Activated naive CD8-positive, alpha-beta T cell treated with anti-CD3 and anti-CD28 coated beads, Interleukin-2, amount 50 U/mL, for 24 hours (primary cell): ENCODE measurements around the gene MRPS35.

Experiments
- ATAC-seq: fragments of 150-1000 bp; cut with Tn5 transposase; one replicate; pipeline ENCODE4 v1.10.0; 2021
- DNase-seq: peaks from one replicate; pipeline ENCODE4 v3.0.0; 2021
- H3K27ac Mint-ChIP-seq: one replicate; pipeline ENCODE4 v1.8.0; 2021; ENCODE audit warnings: mild to moderate bottlenecking, mixed read lengths
- H3K27me3 Mint-ChIP-seq: one replicate; pipeline ENCODE4 v1.8.0; 2021; ENCODE audit warnings: mixed read lengths
- H3K36me3 Mint-ChIP-seq: one replicate; pipeline ENCODE4 v1.8.0; 2021; ENCODE audit warnings: low read depth, mixed read lengths
- H3K4me1 Mint-ChIP-seq: one replicate; pipeline ENCODE4 v1.8.0; 2021; ENCODE audit warnings: mixed read lengths
- H3K4me3 Mint-ChIP-seq: one replicate; pipeline ENCODE4 v1.8.0; 2021; ENCODE audit warnings: mild to moderate bottlenecking, moderate library complexity, mixed read lengths
- H3K9me3 Mint-ChIP-seq: one replicate; pipeline ENCODE4 v1.8.0; 2021; ENCODE audit warnings: mixed read lengths

The MRPS35 gene

GRCh38 chr12:27777141-27777540, 66.5 kb downstream of the MRPS35 start:
- peaks cover 12% of the 10 kb centered on the region for H3K36me3 Mint-ChIP-seq
- no peak for DNase-seq

GRCh38 chr12:27778206-27778605, 67.6 kb downstream of the MRPS35 start:
- Mint-ChIP-seq H3K36me3 (peaks cover 20% of the 10 kb centered on the region), H3K4me3 (no peak overlapping the region), H3K9me3 (no peaks in the 10 kb centered on the region), H3K27me3 (peaks cover 2% of the 10 kb centered on the region), H3K4me1 (peaks cover 25% of the 10 kb centered on the region), H3K27ac (no peak overlapping the region)
- DNase-seq (no peak), ATAC-seq (no peak)

More at GRCh38 chr12:27777141-27777540, 66.5 kb downstream of the MRPS35 start:
- Mint-ChIP-seq H3K4me1 (peaks cover 19% of the 10 kb centered on the region), H3K9me3 (no peaks in the 10 kb centered on the region), H3K4me3 (no peak overlapping the region), H3K27ac (no peak overlapping the region), H3K27me3 (peaks cover 2% of the 10 kb centered on the region)
- ATAC-seq: no peak

- Mint-ChIP-seq H3K36me3 (peaks cover 23% of the 10 kb centered on the region), H3K9me3 (no peaks in the 10 kb centered on the region), H3K4me3 (peak overlapping the region; percentile 81), H3K27me3 (peaks cover 2% of the 10 kb centered on the region), H3K27ac (peak overlapping the region; percentile 81), H3K4me1 (peaks cover 29% of the 10 kb centered on the region)
- ATAC-seq: no peak
- DNase-seq: peak; percentile 24
Measured at GRCh38 chr12:27779416-27779919, 68.8 kb downstream of the MRPS35 start.

- peak; percentile 80 for ATAC-seq
- Mint-ChIP-seq H3K9me3 (no peaks in the 10 kb centered on the region), H3K27ac (peak within 1 kb of the TSS; percentile 81), H3K4me3 (peak within 1 kb of the TSS; percentile 81), H3K27me3 (peaks cover 2% of the 10 kb centered on the region), H3K4me1 (peaks cover 34% of the 10 kb centered on the region), H3K36me3 (peaks cover 28% of the 10 kb centered on the region)
- DNase-seq: peak; percentile 67
Measured at GRCh38 chr12:27779920-27780611, 69.4 kb downstream of the MRPS35 start, which contains the start of the genes KLHL42 and MANSC4. KLHL42 (plus strand) TSS chr12:27780233; CDS start chr12:27780331, 98 bp downstream. MANSC4 (minus strand) TSS chr12:27780236; CDS start chr12:27771276, 8,960 bp downstream.

GRCh38 chr12:27780612-27781408, 70.2 kb downstream of the MRPS35 start:
- no peaks in the 10 kb centered on the region for H3K9me3 Mint-ChIP-seq
- ATAC-seq (peak; percentile 34), DNase-seq (peak; percentile 33)
- H3K4me1 Mint-ChIP-seq: peaks cover 37% of the 10 kb centered on the region
- peak overlapping the region; percentile 55 for H3K27ac Mint-ChIP-seq
- H3K4me3 Mint-ChIP-seq: peak overlapping the region; percentile 80
- peaks cover 2% of the 10 kb centered on the region for H3K27me3 Mint-ChIP-seq
- H3K36me3 Mint-ChIP-seq: peaks cover 30% of the 10 kb centered on the region

- Mint-ChIP-seq H3K27ac (peak overlapping the region; percentile 55), H3K36me3 (peaks cover 35% of the 10 kb centered on the region), H3K4me3 (peak overlapping the region; percentile 80), H3K9me3 (no peaks in the 10 kb centered on the region), H3K27me3 (peaks cover 2% of the 10 kb centered on the region), H3K4me1 (peaks cover 43% of the 10 kb centered on the region)
- DNase-seq: no peak
- ATAC-seq: no peak
Measured at GRCh38 chr12:27781680-27782079, 71.0 kb downstream of the MRPS35 start.

GRCh38 chr12:27782481-27782880, 71.8 kb downstream of the MRPS35 start:
- Mint-ChIP-seq H3K27me3 (peaks cover 2% of the 10 kb centered on the region), H3K4me3 (peak overlapping the region; percentile 80), H3K4me1 (peaks cover 43% of the 10 kb centered on the region), H3K36me3 (peaks cover 35% of the 10 kb centered on the region), H3K9me3 (no peaks in the 10 kb centered on the region), H3K27ac (no peak overlapping the region)
- DNase-seq: no peak
- ATAC-seq: no peak

- Mint-ChIP-seq H3K4me1 (peaks cover 39% of the 10 kb centered on the region), H3K27ac (peak overlapping the region; percentile 22), H3K36me3 (peaks cover 38% of the 10 kb centered on the region), H3K4me3 (no peak overlapping the region), H3K27me3 (no peaks in the 10 kb centered on the region), H3K9me3 (no peaks in the 10 kb centered on the region)
- DNase-seq (no peak), ATAC-seq (peak; percentile 40)
Measured at GRCh38 chr12:27785882-27786570, 75.4 kb downstream of the MRPS35 start.

- Mint-ChIP-seq H3K4me3 (no peak overlapping the region), H3K36me3 (peaks cover 36% of the 10 kb centered on the region), H3K27ac (no peak overlapping the region), H3K4me1 (peaks cover 23% of the 10 kb centered on the region), H3K9me3 (no peaks in the 10 kb centered on the region), H3K27me3 (no peaks in the 10 kb centered on the region)
- no peak for ATAC-seq
- DNase-seq: no peak
Measured at GRCh38 chr12:27787559-27787958, 76.9 kb downstream of the MRPS35 start.

GRCh38 chr12:27790179-27790578, 79.5 kb downstream of the MRPS35 start:
- H3K27ac Mint-ChIP-seq: no peak overlapping the region
- ATAC-seq: no peak
- H3K4me3 Mint-ChIP-seq: no peak overlapping the region
- peaks cover 35% of the 10 kb centered on the region for H3K36me3 Mint-ChIP-seq
- no peak for DNase-seq
- H3K27me3 Mint-ChIP-seq: no peaks in the 10 kb centered on the region
- H3K9me3 Mint-ChIP-seq: no peaks in the 10 kb centered on the region
- H3K4me1 Mint-ChIP-seq: peaks cover 14% of the 10 kb centered on the region

- DNase-seq (no peak), ATAC-seq (peak; percentile 68)
- H3K9me3 Mint-ChIP-seq: no peaks in the 10 kb centered on the region
- no peak overlapping the region for H3K27ac Mint-ChIP-seq
- no peaks in the 10 kb centered on the region for H3K27me3 Mint-ChIP-seq
- H3K4me3 Mint-ChIP-seq: no peak overlapping the region
- H3K4me1 Mint-ChIP-seq: peaks cover 7% of the 10 kb centered on the region
- peaks cover 49% of the 10 kb centered on the region for H3K36me3 Mint-ChIP-seq
Measured at GRCh38 chr12:27794818-27795584, 84.4 kb downstream of the MRPS35 start.

GRCh38 chr12:27796128-27796527, 85.5 kb downstream of the MRPS35 start:
- DNase-seq (no peak), ATAC-seq (no peak)
- H3K4me3 Mint-ChIP-seq: no peak overlapping the region
- H3K27ac Mint-ChIP-seq: no peak overlapping the region
- peaks cover 52% of the 10 kb centered on the region for H3K36me3 Mint-ChIP-seq
- H3K27me3 Mint-ChIP-seq: no peaks in the 10 kb centered on the region
- no peaks in the 10 kb centered on the region for H3K9me3 Mint-ChIP-seq
- peaks cover 18% of the 10 kb centered on the region for H3K4me1 Mint-ChIP-seq

- Mint-ChIP-seq H3K27me3 (no peaks in the 10 kb centered on the region), H3K9me3 (no peaks in the 10 kb centered on the region), H3K27ac (no peak overlapping the region), H3K4me3 (no peak overlapping the region), H3K36me3 (peaks cover 41% of the 10 kb centered on the region), H3K4me1 (peaks cover 32% of the 10 kb centered on the region)
- ATAC-seq (no peak), DNase-seq (no peak)
Measured at GRCh38 chr12:27797301-27798025, 86.8 kb downstream of the MRPS35 start.
